OCI-LY7 (cell line): Measurements from ENCODE around the gene CPTP.

ENCODE experiments used
- EZH2phosphoT487 ChIP-seq: fragments of 200-600 bp; sonication (generic); IDR thresholded peaks from 2 replicates; pipeline ENCODE4 v1.6.1; 2018; ENCODE audit warnings: low read depth, borderline replicate concordance, mild to moderate bottlenecking, mixed run types, antibody characterized with exemption, low read length, moderate library complexity, mixed read lengths
- TF ChIP-seq, protein P1 (sequence below): fragments of 200-600 bp; sonication (generic); conservative IDR thresholded peaks from 2 replicates; pipeline ENCODE4 v1.5.1; 2014; ENCODE audit warnings: mild to moderate bottlenecking, antibody characterized with exemption, low read length, moderate library complexity, mixed read lengths

GRCh38 chr1:1317420-1317819 is 7.2 kb upstream of the CPTP start:
- TF ChIP-seq, protein P1, sequence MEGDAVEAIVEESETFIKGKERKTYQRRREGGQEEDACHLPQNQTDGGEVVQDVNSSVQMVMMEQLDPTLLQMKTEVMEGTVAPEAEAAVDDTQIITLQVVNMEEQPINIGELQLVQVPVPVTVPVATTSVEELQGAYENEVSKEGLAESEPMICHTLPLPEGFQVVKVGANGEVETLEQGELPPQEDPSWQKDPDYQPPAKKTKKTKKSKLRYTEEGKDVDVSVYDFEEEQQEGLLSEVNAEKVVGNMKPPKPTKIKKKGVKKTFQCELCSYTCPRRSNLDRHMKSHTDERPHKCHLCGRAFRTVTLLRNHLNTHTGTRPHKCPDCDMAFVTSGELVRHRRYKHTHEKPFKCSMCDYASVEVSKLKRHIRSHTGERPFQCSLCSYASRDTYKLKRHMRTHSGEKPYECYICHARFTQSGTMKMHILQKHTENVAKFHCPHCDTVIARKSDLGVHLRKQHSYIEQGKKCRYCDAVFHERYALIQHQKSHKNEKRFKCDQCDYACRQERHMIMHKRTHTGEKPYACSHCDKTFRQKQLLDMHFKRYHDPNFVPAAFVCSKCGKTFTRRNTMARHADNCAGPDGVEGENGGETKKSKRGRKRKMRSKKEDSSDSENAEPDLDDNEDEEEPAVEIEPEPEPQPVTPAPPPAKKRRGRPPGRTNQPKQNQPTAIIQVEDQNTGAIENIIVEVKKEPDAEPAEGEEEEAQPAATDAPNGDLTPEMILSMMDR: no peak
- TF ChIP-seq EZH2phosphoT487: no peak
